Mesendoderm (in vitro differentiated cells): Measurements from ENCODE around the gene SLCO2B1.

ENCODE experiments used
- DNase-seq: peaks from one replicate; pipeline ENCODE4 v3.0.0; 2013
- H2AK5ac ChIP-seq: 2 replicates; pipeline ENCODE4 v1.6.1; 2013; ENCODE audit warnings: low read length, inconsistent platforms
- H2BK120ac ChIP-seq: 2 replicates; pipeline ENCODE4 v1.6.1; 2013; ENCODE audit warnings: low read depth, mild to moderate bottlenecking, low read length, moderate library complexity, mixed read lengths
- H2BK15ac ChIP-seq: replicated peaks from 2 replicates; pipeline ENCODE4 v1.6.1; 2013; ENCODE audit warnings: low read depth, mild to moderate bottlenecking, moderate library complexity
- H2BK5ac ChIP-seq: 2 replicates; pipeline ENCODE4 v1.6.1; 2013; ENCODE audit warnings: low read length, inconsistent platforms
- H3K18ac ChIP-seq: 2 replicates; pipeline ENCODE4 v1.6.1; 2013; ENCODE audit warnings: mild to moderate bottlenecking, low read length, mixed read lengths
- H3K23ac ChIP-seq: one replicate; pipeline ENCODE4 v1.6.1; 2013; ENCODE audit warnings: low read length
- H3K27ac ChIP-seq: 2 replicates; pipeline ENCODE4 v1.5.1; 2013; ENCODE audit warnings: low read depth, mild to moderate bottlenecking, inconsistent platforms, low read length, moderate library complexity
- H3K27me3 ChIP-seq: 2 replicates; pipeline ENCODE4 v1.6.1; 2013; ENCODE audit warnings: low read length, control low read depth, mild to moderate bottlenecking, inconsistent platforms; ENCODE audit not compliant: insufficient read depth, poor library complexity
- H3K36me3 ChIP-seq: 2 replicates; pipeline ENCODE4 v1.6.1; 2013; ENCODE audit warnings: low read length, inconsistent platforms; ENCODE audit not compliant: control insufficient read depth, insufficient read depth
- H3K4ac ChIP-seq: one replicate; pipeline ENCODE4 v1.6.1; 2013; ENCODE audit warnings: low read depth, mild to moderate bottlenecking, low read length, moderate library complexity
- H3K4me1 ChIP-seq: 2 replicates; pipeline ENCODE4 v1.6.1; 2013; ENCODE audit warnings: low read depth, low read length, inconsistent platforms; ENCODE audit not compliant: control insufficient read depth
- H3K4me2 ChIP-seq: 2 replicates; pipeline ENCODE4 v1.6.1; 2013; ENCODE audit warnings: low read length
- H3K4me3 ChIP-seq: 2 replicates; pipeline ENCODE4 v1.5.1; 2013; ENCODE audit warnings: mild to moderate bottlenecking, low read length
- H3K56ac ChIP-seq: one replicate; pipeline ENCODE4 v1.6.1; 2013; ENCODE audit warnings: low read length
- H3K79me1 ChIP-seq: 2 replicates; pipeline ENCODE4 v1.6.1; 2013; ENCODE audit warnings: low read length, inconsistent platforms
- H3K79me2 ChIP-seq: 2 replicates; pipeline ENCODE4 v1.6.1; 2013; ENCODE audit warnings: mild to moderate bottlenecking, low read length; ENCODE audit not compliant: control insufficient read depth, insufficient read depth
- H3K9ac ChIP-seq: 2 replicates; pipeline ENCODE4 v1.6.1; 2013; ENCODE audit warnings: low read length, inconsistent platforms
- H4K5ac ChIP-seq: one replicate; pipeline ENCODE4 v1.6.1; 2013; ENCODE audit warnings: low read length
- H4K8ac ChIP-seq: one replicate; pipeline ENCODE4 v1.6.1; 2013; ENCODE audit warnings: low read depth, mild to moderate bottlenecking, control low read depth, low read length, moderate library complexity
- WGBS: extraction: QIAGEN DNeasy Blood & Tissue Kit; methylation state at CpG from one replicate; pipeline ENCODE4 v1.1.7; 2013; ENCODE audit warnings: low lambda C conversion rate, missing lambda C conversion rate; ENCODE audit not compliant: insufficient coverage; ENCODE audit errors: extremely low coverage; 5-methylcytosine and 5-hydroxymethylcytosine counted together

SLCO2B1 gene

DNA sequence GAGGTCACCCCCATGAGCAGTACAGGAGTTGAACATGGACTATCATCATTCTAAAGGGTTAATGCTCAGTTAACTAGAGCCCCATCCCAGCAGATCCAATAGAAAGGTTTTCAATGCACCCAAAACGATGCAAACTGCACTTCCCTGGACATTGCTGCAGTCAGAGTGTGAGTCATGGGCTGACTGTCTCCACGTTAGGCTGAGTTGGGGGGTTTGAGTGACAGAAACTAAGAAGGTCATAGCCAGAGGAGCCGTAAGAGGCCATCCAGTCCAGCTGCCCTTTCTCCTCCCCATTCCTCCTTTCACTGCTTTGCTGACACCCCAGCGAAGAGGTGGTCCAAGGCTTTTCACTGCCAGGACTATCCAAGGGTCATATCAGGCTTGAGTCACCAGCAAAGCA is 43.7 kb upstream of the SLCO2B1 start:
- Histone ChIP-seq H3K36me3 (no peaks in the 10 kb centered on the region), H2BK120ac (no peak overlapping the region), H3K79me2 (no peaks in the 10 kb centered on the region), H3K27me3 (no peaks in the 10 kb centered on the region), H3K4me3 (no peak overlapping the region), H3K23ac (no peak overlapping the region), H4K5ac (no peak overlapping the region), H2BK5ac (no peak overlapping the region), H3K27ac (no peak overlapping the region), H4K8ac (no peak overlapping the region), H3K4me2 (no peak overlapping the region), H3K18ac (no peak overlapping the region), H3K4ac (no peak overlapping the region), H2BK15ac (no peak overlapping the region), H3K79me1 (no peaks in the 10 kb centered on the region), H2AK5ac (no peak overlapping the region), H3K9ac (no peak overlapping the region), H3K4me1 (no peaks in the 10 kb centered on the region), H3K56ac (no peak overlapping the region)
- DNase-seq: no peak
- no CpG with 5 or more reads among the region's 4 CpGs for WGBS

GRCh38 chr11:75112200-75112599 is 38.7 kb upstream of the SLCO2B1 start:
- Histone ChIP-seq H3K56ac (no peak overlapping the region), H3K79me1 (no peaks in the 10 kb centered on the region), H4K8ac (no peak overlapping the region), H2BK15ac (no peak overlapping the region), H3K4me1 (no peaks in the 10 kb centered on the region), H3K4me2 (no peak overlapping the region), H2BK120ac (no peak overlapping the region), H3K18ac (no peak overlapping the region), H3K27ac (no peak overlapping the region), H3K23ac (no peak overlapping the region), H2AK5ac (no peak overlapping the region), H3K36me3 (no peaks in the 10 kb centered on the region), H3K4me3 (no peak overlapping the region), H3K27me3 (no peaks in the 10 kb centered on the region), H2BK5ac (no peak overlapping the region), H3K4ac (no peak overlapping the region), H3K79me2 (no peaks in the 10 kb centered on the region), H4K5ac (no peak overlapping the region), H3K9ac (no peak overlapping the region)
- WGBS: no CpG with 5 or more reads among the region's 2 CpGs
- DNase-seq: no peak

- H4K8ac ChIP-seq: no peak overlapping the region
- no peaks in the 10 kb centered on the region for H3K79me1 ChIP-seq
- no peaks in the 10 kb centered on the region for H3K4me1 ChIP-seq
- no peak overlapping the region for H3K9ac ChIP-seq
- no peak overlapping the region for H2AK5ac ChIP-seq
- H3K18ac ChIP-seq: no peak overlapping the region
- no peaks in the 10 kb centered on the region for H3K79me2 ChIP-seq
- no peak overlapping the region for H4K5ac ChIP-seq
- no CpG with 5 or more reads among the region's 1 CpG for WGBS
- H3K27me3 ChIP-seq: no peaks in the 10 kb centered on the region
- no peak overlapping the region for H2BK15ac ChIP-seq
- no peak overlapping the region for H2BK120ac ChIP-seq
- H3K4me2 ChIP-seq: no peak overlapping the region
- no peaks in the 10 kb centered on the region for H3K36me3 ChIP-seq
- H3K4ac ChIP-seq: no peak overlapping the region
- no peak overlapping the region for H3K27ac ChIP-seq
- H2BK5ac ChIP-seq: no peak overlapping the region
- H3K56ac ChIP-seq: no peak overlapping the region
- H3K23ac ChIP-seq: no peak overlapping the region
- no peak overlapping the region for H3K4me3 ChIP-seq
- no peak for DNase-seq
Observed at GRCh38 chr11:75113030-75113429, 37.9 kb upstream of the SLCO2B1 start.

GRCh38 chr11:75114465-75114864 is 36.4 kb upstream of the SLCO2B1 start:
- Histone ChIP-seq H3K9ac (no peak overlapping the region), H3K79me1 (no peaks in the 10 kb centered on the region), H3K27me3 (no peaks in the 10 kb centered on the region), H3K4me1 (no peaks in the 10 kb centered on the region), H3K18ac (no peak overlapping the region), H3K36me3 (no peaks in the 10 kb centered on the region), H3K23ac (no peak overlapping the region), H4K8ac (no peak overlapping the region), H3K4ac (no peak overlapping the region), H4K5ac (no peak overlapping the region), H3K4me2 (no peak overlapping the region), H3K79me2 (no peaks in the 10 kb centered on the region), H2BK5ac (no peak overlapping the region), H3K56ac (no peak overlapping the region), H3K27ac (no peak overlapping the region), H2BK120ac (no peak overlapping the region), H3K4me3 (no peak overlapping the region), H2BK15ac (no peak overlapping the region), H2AK5ac (no peak overlapping the region)
- DNase-seq: no peak
- WGBS: no CpG with 5 or more reads among the region's 2 CpGs

- H4K5ac ChIP-seq: no peak overlapping the region
- no peak overlapping the region for H2BK120ac ChIP-seq
- no peak overlapping the region for H3K27ac ChIP-seq
- no peaks in the 10 kb centered on the region for H3K79me1 ChIP-seq
- no peak overlapping the region for H3K23ac ChIP-seq
- H3K79me2 ChIP-seq: no peaks in the 10 kb centered on the region
- H3K18ac ChIP-seq: no peak overlapping the region
- H4K8ac ChIP-seq: no peak overlapping the region
- H3K4me1 ChIP-seq: no peaks in the 10 kb centered on the region
- H3K56ac ChIP-seq: no peak overlapping the region
- H2AK5ac ChIP-seq: no peak overlapping the region
- H3K27me3 ChIP-seq: no peaks in the 10 kb centered on the region
- H3K4me3 ChIP-seq: no peak overlapping the region
- no peak overlapping the region for H2BK5ac ChIP-seq
- H3K4me2 ChIP-seq: no peak overlapping the region
- no CpG with 5 or more reads among the region's 1 CpG for WGBS
- H3K9ac ChIP-seq: no peak overlapping the region
- no peak overlapping the region for H3K4ac ChIP-seq
- no peak for DNase-seq
- H3K36me3 ChIP-seq: no peaks in the 10 kb centered on the region
- no peak overlapping the region for H2BK15ac ChIP-seq
Observed at GRCh38 chr11:75118577-75118976, 32.3 kb upstream of the SLCO2B1 start.

DNA sequence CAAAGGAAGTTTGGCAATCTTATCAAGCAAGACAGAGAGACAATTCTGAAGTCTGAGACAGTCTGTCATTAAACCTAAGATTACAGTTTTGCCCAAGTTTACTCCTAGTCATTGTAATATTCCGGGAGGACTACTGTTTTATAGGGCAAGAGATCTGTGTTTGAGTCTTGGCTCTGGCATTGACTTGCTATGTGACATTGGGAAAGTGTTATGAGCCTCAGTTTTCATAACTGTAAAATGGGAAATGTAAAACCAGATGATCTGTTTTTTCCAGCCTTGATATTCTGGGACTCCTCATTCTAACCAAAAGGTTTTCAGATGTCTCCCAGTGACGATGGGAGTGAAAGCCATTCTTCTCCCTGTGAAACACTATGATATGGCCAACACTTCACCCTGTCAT is 24.3 kb upstream of the SLCO2B1 start:
- no peak overlapping the region for H4K8ac ChIP-seq
- H3K27ac ChIP-seq: no peak overlapping the region
- no CpG with 5 or more reads among the region's 2 CpGs for WGBS
- no peak overlapping the region for H2BK15ac ChIP-seq
- no peaks in the 10 kb centered on the region for H3K27me3 ChIP-seq
- H2BK5ac ChIP-seq: no peak overlapping the region
- no peak overlapping the region for H3K4me2 ChIP-seq
- H4K5ac ChIP-seq: no peak overlapping the region
- no peaks in the 10 kb centered on the region for H3K79me1 ChIP-seq
- H3K36me3 ChIP-seq: no peaks in the 10 kb centered on the region
- no peak overlapping the region for H3K23ac ChIP-seq
- no peak overlapping the region for H2AK5ac ChIP-seq
- H3K9ac ChIP-seq: no peak overlapping the region
- H3K56ac ChIP-seq: no peak overlapping the region
- no peaks in the 10 kb centered on the region for H3K4me1 ChIP-seq
- no peak overlapping the region for H2BK120ac ChIP-seq
- no peak overlapping the region for H3K18ac ChIP-seq
- H3K4me3 ChIP-seq: no peak overlapping the region
- DNase-seq: no peak
- no peaks in the 10 kb centered on the region for H3K79me2 ChIP-seq
- H3K4ac ChIP-seq: no peak overlapping the region
